ENCODE data around the gene UBR3.

The UBR3 gene

DNA sequence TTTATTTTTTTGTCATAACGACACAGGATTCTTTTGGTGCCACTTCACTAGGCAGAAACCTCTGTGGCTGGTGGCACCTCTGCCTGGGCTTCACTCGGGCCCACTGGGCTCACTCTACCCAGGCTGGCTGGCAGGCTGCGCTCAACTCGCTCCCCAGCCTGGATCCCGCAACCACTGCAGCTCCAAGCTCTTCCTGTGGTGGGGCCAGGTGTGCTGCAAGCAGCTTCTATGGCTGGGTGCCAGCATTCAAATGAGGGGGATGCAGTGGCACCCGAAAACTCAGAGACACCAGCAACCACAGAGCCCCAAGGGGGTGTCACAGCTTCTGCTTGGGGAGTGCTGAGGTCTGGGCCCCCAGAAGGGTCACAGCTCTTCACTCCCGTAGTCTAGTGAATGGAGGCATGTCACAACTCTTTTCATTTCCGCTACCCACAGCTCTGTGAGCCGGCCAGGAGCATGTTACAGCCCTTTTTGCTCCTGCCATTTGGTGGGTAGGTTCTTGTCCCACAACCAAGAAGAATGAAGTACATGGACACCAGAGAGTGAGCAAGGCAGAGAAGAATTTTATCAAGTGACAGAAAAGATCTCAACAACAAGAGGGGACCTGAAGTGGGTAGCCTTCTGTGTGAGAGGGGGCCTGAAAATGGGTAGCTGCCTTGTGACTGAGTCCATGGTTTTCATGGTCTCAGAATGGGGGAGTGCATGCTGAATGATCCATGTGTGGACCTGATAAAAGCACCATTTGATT is 170.1 kb downstream of the UBR3 start:
- no peak for DNase-seq
- H3K27me3 Mint-ChIP-seq, result no peaks in the 10 kb centered on the region
- H3K4me3 Mint-ChIP-seq, result no peak overlapping the region
- peaks cover 9% of the 10 kb centered on the region for H3K36me3 Mint-ChIP-seq
- no peaks in the 10 kb centered on the region for H3K9me3 Mint-ChIP-seq
- H3K4me1 Mint-ChIP-seq, result peaks cover 3% of the 10 kb centered on the region
- CTCF ChIA-PET, result no interaction called here
- H3K27ac Mint-ChIP-seq, result no peak overlapping the region

DNA sequence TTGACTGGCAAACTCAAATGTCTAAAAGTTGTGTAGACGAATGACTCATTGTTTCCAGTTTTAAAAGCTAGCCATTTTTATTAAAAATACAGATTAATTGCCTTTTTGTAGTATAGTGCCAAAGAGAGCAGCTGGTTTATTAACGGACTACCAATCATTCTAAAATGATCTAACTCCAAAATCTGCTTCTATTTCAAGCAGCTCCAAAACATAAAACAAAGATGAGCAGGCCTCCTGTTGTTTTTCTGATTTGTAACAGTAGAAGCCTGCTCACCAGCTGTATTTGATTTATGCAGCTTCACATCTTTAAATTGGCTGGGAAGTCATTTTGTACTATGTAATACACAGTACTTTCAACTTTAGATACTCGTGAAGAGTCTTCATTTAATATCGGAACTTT is 171.8 kb downstream of the UBR3 start:
- CTCF ChIA-PET, result no interaction called here
- no peaks in the 10 kb centered on the region for H3K9me3 Mint-ChIP-seq
- peaks cover 17% of the 10 kb centered on the region for H3K36me3 Mint-ChIP-seq
- no peak overlapping the region for H3K4me3 Mint-ChIP-seq
- H3K27ac Mint-ChIP-seq, result no peak overlapping the region
- peaks cover 3% of the 10 kb centered on the region for H3K4me1 Mint-ChIP-seq
- DNase-seq, result no peak
- no peaks in the 10 kb centered on the region for H3K27me3 Mint-ChIP-seq

DNA sequence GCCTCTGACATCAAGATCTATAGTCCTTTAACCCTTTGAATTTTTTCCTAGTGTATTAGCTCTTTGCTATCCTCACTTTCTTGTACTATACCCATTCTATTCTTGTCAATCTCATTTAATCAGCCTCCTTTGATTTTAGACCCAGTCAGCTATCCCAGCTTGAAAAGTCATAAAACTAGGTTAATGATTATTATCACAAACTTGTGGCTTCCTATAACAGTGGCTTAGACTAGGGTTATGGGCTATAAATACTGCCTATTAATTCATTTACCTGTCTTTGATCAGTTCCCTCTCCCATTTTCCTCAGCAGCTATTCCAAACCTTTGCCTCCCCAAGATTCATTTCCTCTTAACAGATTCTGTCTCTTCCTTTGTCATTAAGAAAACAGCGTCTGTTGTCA is 174.8 kb downstream of the UBR3 start:
- H3K27me3 Mint-ChIP-seq, result no peaks in the 10 kb centered on the region
- CTCF ChIA-PET, result no interaction called here
- peaks cover 21% of the 10 kb centered on the region for H3K36me3 Mint-ChIP-seq
- no peaks in the 10 kb centered on the region for H3K9me3 Mint-ChIP-seq
- peaks cover 3% of the 10 kb centered on the region for H3K4me1 Mint-ChIP-seq
- H3K27ac Mint-ChIP-seq, result no peak overlapping the region
- H3K4me3 Mint-ChIP-seq, result no peak overlapping the region
- no peak for DNase-seq

DNA sequence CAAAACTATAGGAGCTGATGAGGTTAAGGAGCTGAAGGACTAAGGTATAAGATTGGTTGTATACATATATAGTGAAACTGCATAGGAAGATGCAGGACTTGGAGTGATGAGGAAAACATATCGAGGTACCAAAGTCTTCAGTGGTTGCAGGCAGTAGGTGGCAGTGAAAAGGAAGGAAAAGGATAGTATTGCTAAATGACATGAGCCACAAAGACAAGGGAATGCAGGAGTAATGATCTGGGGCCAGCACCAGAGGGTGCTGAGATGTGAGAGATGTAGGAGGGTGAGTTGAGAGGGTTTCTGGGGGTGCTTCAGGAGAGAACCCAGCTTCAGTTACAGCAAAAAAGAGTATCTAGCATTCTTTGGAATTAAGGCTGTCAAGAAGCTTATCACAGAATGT is 178.4 kb downstream of the UBR3 start:
- CTCF ChIA-PET, result no interaction called here

DNA sequence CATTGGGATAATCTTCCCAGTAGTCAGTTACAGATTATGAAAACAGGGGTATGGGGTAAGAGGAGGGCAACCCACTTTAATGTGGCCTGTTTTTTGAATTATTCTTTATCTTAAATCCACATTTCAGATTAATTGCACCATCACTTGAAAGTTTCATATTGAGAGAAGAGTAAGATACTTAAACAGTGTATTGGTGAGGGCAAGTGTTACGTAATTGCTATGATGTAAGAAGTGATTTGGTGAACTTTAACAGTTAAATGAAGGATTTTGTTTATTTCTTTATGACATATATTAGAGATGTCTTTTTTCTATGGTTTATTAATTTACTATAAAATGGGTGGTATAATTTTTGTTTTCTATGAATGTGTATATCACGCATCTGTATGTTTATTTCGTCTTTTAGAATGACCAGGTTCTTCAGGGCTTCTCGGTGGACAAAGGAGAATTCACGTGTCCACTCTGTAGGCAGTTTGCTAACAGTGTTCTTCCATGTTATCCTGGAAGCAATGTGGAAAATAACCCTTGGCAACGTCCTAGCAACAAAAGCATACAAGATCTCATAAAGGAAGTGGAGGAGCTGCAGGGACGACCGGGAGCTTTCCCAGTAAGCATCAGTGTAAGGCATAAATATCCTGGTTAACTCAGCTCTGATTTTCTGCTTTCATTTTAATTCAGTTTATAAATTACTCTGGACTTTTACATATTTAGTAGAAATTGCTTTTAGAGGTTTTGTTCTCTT is 179.5 kb downstream of the UBR3 start:
- CTCF ChIA-PET, result no interaction called here
- H3K27ac Mint-ChIP-seq, result no peak overlapping the region
- no peak for DNase-seq
- H3K9me3 Mint-ChIP-seq, result no peaks in the 10 kb centered on the region
- H3K27me3 Mint-ChIP-seq, result no peaks in the 10 kb centered on the region
- H3K36me3 Mint-ChIP-seq, result peaks cover 17% of the 10 kb centered on the region
- H3K4me1 Mint-ChIP-seq, result peaks cover 3% of the 10 kb centered on the region
- no peak overlapping the region for H3K4me3 Mint-ChIP-seq

More for the DNA sequence above, 178.4 kb downstream of the UBR3 start:
- DNase-seq, result no peak
- Mint-ChIP-seq H3K27ac (no peak overlapping the region), H3K36me3 (peaks cover 18% of the 10 kb centered on the region), H3K4me1 (peaks cover 3% of the 10 kb centered on the region), H3K9me3 (no peaks in the 10 kb centered on the region), H3K4me3 (no peak overlapping the region), H3K27me3 (no peaks in the 10 kb centered on the region)

DNA sequence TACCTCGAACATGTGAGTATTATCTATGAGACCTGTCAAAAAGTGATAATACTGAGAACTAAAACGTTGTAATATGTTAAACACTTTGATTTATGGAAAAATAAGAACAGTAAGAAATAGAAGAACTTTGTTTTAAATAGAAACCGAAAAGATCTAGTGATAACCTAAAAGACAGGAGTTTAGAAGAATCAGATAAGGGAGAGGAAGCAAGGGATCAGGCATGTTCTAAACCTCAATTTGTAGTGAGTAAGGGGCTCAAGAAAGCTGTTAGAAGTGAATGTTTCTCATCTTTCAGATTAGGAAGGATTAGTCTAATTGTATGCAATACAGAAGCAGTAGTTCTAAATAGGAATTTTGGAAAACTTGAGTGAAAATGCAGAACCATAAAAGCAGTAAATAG is 182.0 kb downstream of the UBR3 start:
- Mint-ChIP-seq H3K36me3 (peaks cover 4% of the 10 kb centered on the region), H3K4me1 (no peaks in the 10 kb centered on the region), H3K4me3 (no peak overlapping the region), H3K9me3 (no peaks in the 10 kb centered on the region), H3K27ac (no peak overlapping the region), H3K27me3 (no peaks in the 10 kb centered on the region)
- CTCF ChIA-PET, result no interaction called here
- DNase-seq, result no peak

DNA sequence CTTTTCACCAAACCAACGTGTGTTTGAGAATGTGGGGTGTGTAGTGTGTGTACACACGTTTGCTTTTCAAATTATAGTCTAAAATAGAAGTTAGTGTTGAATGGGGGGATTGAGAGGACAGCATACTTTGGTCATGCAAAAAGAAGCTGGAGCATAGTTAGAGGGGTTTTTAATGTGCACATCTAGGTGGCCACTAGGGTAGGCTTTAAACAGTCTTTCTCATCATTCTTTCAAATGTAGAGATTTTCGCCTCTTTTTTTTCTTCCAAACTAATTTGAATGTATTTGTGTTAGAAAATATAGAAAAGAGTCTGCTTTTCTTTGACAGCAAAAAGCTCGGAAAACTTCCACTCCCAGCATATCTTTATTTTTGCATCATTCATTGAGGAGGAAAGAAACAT is 185.5 kb downstream of the UBR3 start:
- H3K36me3 Mint-ChIP-seq, result peaks cover 2% of the 10 kb centered on the region
- no peaks in the 10 kb centered on the region for H3K4me1 Mint-ChIP-seq
- no peak overlapping the region for H3K27ac Mint-ChIP-seq
- H3K27me3 Mint-ChIP-seq, result no peaks in the 10 kb centered on the region
- CTCF ChIA-PET, result no interaction called here
- no peaks in the 10 kb centered on the region for H3K9me3 Mint-ChIP-seq
- no peak for DNase-seq
- H3K4me3 Mint-ChIP-seq, result no peak overlapping the region

DNA sequence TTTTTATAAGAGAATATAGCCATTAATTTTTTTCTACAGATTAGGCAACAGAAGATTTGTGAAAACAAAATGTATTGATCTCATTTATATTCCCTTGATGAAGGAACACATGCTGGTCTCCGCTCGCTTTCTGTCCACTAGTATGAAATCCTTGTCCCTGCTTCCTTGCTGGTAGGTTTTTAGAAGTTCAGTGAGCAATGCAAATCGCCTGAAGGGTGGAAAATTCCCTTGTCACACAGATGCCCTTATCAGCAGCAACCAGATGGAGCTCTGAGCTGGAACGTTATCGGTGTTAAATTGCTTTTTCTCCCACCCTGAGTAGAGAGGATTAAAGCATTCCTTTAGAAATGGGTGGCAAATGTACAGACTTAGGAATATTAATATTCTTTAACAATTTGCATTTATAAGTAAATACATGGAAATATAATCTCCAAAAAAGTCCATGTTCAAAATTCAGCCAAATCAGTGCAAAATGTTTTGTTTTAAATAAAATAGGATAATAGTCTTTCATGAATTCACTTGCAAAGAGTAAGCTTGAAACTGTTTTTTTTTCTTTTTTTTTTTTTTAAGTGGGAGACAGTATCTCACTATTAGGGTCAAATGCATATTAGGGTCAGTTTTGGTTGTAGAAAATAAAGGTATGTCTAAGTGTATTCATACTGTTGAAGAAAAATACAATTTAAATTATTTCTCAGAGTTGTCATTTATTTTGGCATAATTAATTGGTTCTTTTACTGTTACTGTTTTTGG is 186.7 kb downstream of the UBR3 start:
- Mint-ChIP-seq H3K4me1 (no peaks in the 10 kb centered on the region), H3K9me3 (no peaks in the 10 kb centered on the region), H3K4me3 (no peak overlapping the region), H3K27ac (no peak overlapping the region), H3K36me3 (peaks cover 2% of the 10 kb centered on the region), H3K27me3 (no peaks in the 10 kb centered on the region)
- CTCF ChIA-PET, result no interaction called here
- DNase-seq, result no peak

DNA sequence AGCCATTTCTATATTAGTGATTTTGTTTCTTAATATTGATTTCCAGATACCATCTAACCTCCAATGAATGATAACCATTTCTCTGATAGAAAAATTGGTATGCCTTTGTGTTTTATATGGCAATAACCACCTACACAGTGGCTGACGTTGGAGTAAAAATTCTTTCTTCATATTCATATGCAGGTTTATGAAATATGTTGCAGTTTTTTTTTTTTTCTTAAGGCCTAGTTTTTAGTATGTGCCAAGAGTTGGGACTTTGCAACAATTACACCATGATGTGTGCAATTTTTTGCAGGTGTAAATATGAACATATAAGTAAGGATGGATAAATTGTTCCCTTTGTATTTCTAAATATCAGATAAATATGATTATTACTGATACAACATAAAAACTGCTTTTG is 187.5 kb downstream of the UBR3 start:
- Mint-ChIP-seq H3K27me3 (no peaks in the 10 kb centered on the region), H3K4me3 (no peak overlapping the region), H3K4me1 (no peaks in the 10 kb centered on the region), H3K27ac (no peak overlapping the region), H3K9me3 (no peaks in the 10 kb centered on the region), H3K36me3 (peaks cover 2% of the 10 kb centered on the region)
- DNase-seq, result no peak
- CTCF ChIA-PET, result no interaction called here

DNA sequence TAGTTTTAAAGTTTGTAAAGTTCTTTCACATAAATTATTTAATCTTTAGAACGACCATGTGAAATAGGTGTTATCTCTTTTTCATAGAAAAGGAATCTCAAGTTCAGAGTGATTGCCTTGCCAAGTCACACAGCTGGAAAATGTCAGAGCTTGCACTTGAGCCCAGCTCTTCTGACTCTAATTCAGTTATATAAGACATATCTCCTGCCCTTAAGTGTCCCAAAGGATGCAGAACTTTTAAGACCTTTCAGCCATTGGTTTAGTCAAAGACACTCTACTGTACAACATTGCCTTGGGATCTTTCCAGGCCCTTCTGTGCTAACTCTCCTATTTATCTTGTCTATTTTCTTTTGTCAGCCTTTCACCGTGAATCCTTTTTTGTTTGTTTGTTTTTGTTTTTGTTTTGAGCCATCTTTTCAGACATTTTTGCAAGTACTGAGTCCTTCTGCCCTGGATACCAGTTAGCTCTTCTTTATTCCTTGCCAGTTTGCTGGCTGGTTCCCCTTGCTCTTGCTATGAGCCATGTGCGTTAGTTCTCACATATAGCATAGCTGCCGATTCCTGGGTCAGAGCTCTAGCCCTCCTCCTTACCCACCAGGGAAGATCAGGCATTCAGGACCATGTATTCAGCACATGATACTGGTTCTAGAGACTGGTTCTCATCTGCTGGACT is 190.7 kb downstream of the UBR3 start:
- no peak overlapping the region for H3K4me3 Mint-ChIP-seq
- no peak for DNase-seq
- CTCF ChIA-PET, result no interaction called here
- H3K27me3 Mint-ChIP-seq, result no peaks in the 10 kb centered on the region
- no peaks in the 10 kb centered on the region for H3K4me1 Mint-ChIP-seq
- no peak overlapping the region for H3K27ac Mint-ChIP-seq
- peaks cover 2% of the 10 kb centered on the region for H3K36me3 Mint-ChIP-seq
- H3K9me3 Mint-ChIP-seq, result no peaks in the 10 kb centered on the region

DNA sequence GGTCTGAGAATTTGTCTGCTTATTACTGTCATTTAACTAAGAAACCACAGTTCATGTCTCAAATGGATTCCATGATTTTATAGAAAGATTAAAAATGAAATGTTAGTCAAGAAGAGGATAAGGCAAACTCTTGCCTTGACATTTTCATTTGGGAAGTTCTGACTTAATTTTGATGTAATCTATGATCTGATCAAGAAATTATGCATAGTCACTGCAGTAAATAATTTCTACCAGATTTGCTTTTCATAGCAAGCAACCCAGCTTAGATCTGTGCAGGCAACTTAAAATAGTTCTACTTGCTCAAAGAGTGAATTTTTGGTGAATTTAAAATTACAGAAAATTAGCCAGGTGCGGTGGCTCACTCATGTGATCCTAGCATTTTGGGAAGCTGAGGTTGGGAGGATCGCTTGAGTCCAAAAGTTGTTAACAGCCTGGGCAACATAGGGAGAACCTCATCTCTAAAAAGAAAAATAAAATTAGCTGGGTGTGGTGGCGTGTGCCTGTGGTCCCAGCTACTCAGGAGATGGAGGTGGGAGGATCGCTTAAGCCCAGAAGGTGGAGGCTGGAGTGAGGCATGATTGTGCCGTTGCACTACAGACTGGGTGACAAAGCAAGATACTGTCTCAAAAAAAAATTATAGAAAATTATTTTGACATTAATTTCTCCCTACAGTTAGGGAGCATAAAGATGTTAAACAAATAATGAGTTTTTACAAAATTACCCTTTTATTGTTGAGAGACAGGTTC is 192.0 kb downstream of the UBR3 start:
- DNase-seq, result no peak
- no peak overlapping the region for H3K4me3 Mint-ChIP-seq
- CTCF ChIA-PET, result no interaction called here
- H3K9me3 Mint-ChIP-seq, result no peaks in the 10 kb centered on the region
- no peaks in the 10 kb centered on the region for H3K4me1 Mint-ChIP-seq
- no peaks in the 10 kb centered on the region for H3K36me3 Mint-ChIP-seq
- H3K27ac Mint-ChIP-seq, result no peak overlapping the region
- H3K27me3 Mint-ChIP-seq, result no peaks in the 10 kb centered on the region

DNA sequence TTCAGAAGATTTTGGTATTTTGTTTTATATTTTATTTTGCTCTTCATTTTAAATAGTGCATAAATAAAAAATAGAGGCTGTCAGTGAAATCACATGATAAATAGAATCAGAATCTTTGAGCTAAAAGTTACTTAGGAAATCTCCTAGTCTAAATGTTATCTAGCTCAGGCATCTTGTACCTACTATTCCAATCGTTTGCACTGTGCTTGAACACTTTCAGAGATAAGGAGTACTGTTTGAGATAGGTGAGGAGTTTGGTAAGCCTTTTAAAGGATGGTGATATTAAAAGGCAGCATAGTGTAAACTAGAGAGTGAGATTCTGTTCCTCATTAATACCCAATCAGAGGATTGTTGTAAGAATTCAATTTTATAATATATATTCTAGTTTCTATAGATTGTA is 193.5 kb downstream of the UBR3 start:
- Mint-ChIP-seq H3K27me3 (no peaks in the 10 kb centered on the region), H3K27ac (no peak overlapping the region), H3K4me1 (no peaks in the 10 kb centered on the region), H3K36me3 (no peaks in the 10 kb centered on the region), H3K9me3 (no peaks in the 10 kb centered on the region), H3K4me3 (no peak overlapping the region)
- no peak for DNase-seq
- CTCF ChIA-PET, result no interaction called here

DNA sequence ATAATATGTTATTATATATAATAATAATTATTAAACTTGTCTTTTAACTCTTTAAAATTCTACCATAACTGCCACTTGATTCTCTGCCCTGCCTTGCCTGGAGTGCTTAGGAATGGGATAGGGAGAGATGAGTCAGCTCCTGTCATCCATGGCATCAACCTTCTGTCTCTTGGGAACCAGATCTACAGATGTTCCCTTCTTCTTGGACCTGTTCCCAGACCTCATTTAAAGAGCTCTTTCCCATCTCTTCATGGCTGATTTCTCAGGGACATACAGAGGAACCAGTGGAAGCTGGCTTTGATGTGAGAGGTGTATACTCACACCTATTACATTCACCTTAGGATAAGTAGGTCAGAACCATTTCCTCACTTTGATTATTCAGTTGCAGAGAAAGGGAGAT is 195.4 kb downstream of the UBR3 start:
- no peak for DNase-seq
- Mint-ChIP-seq H3K27me3 (no peaks in the 10 kb centered on the region), H3K27ac (no peak overlapping the region), H3K4me1 (no peaks in the 10 kb centered on the region), H3K4me3 (no peak overlapping the region), H3K9me3 (no peaks in the 10 kb centered on the region), H3K36me3 (no peaks in the 10 kb centered on the region)
- CTCF ChIA-PET, result no interaction called here

DNA sequence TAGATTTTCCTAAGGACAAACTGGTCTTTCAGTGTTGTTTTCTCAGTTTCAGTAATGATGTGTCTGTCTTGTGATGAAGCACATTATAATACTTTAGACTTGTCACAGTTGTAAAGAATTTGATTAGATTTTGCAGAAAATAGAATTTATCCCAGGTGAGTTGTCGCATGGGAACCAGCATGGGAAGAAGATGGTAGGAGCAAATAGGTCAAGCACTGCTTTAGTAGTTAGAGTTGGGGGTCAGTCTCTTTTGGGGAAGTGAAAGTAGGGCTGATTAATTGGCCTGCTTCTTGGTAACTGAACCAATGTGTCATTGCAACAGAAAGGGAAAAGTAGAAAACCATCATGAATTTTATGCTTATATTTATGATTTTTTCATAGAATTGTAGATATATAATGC is 197.5 kb downstream of the UBR3 start:
- no peaks in the 10 kb centered on the region for H3K27me3 Mint-ChIP-seq
- peaks cover 1% of the 10 kb centered on the region for H3K36me3 Mint-ChIP-seq
- no peak overlapping the region for H3K27ac Mint-ChIP-seq
- H3K4me1 Mint-ChIP-seq, result no peaks in the 10 kb centered on the region
- CTCF ChIA-PET, result no interaction called here
- no peak for DNase-seq
- no peaks in the 10 kb centered on the region for H3K9me3 Mint-ChIP-seq
- no peak overlapping the region for H3K4me3 Mint-ChIP-seq

All from activated naive CD4-positive, alpha-beta T cell treated with anti-CD3 and anti-CD28 coated beads, Interleukin-2, amount 10 ng/mL, durations not matched to agents 7 days and 5 days (primary cell).